T-helper 1 cell treated with Interleukin-12 subunit alpha and Interleukin-12 subunit beta and Interleukin-4 antibody, amounts not matched to agents 30 μg/mL and 1 μg/mL, for 36 hours (primary cell): Measurements from ENCODE around the gene GOLT1B.

Experiments
- H3K27ac Mint-ChIP-seq: one replicate; pipeline ENCODE4 v1.8.0; 2021; ENCODE audit warnings: mild to moderate bottlenecking, mixed read lengths
- H3K27me3 Mint-ChIP-seq: one replicate; pipeline ENCODE4 v1.8.0; 2021; ENCODE audit warnings: low read depth, mixed read lengths
- H3K36me3 Mint-ChIP-seq: one replicate; pipeline ENCODE4 v1.8.0; 2021; ENCODE audit warnings: low read depth, mixed read lengths
- H3K4me1 Mint-ChIP-seq: one replicate; pipeline ENCODE4 v1.8.0; 2021; ENCODE audit warnings: low read depth, mixed read lengths
- H3K4me3 Mint-ChIP-seq: one replicate; pipeline ENCODE4 v1.8.0; 2021; ENCODE audit warnings: mild to moderate bottlenecking, moderate library complexity, mixed read lengths
- H3K9me3 Mint-ChIP-seq: one replicate; pipeline ENCODE4 v1.8.0; 2021; ENCODE audit warnings: mixed read lengths

Gene GOLT1B

DNA sequence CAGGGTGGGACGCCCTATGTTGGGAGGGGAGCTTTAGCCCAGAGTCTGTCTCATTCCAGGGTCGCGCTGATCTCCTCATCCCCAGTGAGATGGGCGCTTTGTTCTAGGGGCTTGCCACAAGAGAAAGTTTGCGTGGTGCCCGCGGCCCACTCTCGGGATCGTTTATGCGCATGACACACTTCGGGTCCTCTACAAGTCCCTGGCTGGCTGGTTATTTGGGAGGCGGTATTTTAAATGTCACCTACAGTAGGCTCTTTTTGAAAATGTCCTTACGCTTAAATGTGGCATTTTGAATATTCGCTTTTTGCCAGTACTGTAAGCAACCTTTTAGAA is 541 bp downstream of the GOLT1B start:
- H3K4me3 Mint-ChIP-seq = no peak overlapping the region
- H3K4me1 Mint-ChIP-seq = peaks cover 41% of the 10 kb centered on the region
- no peak overlapping the region for H3K27ac Mint-ChIP-seq
- H3K27me3 Mint-ChIP-seq = no peaks in the 10 kb centered on the region
- no peaks in the 10 kb centered on the region for H3K9me3 Mint-ChIP-seq
- peaks cover 18% of the 10 kb centered on the region for H3K36me3 Mint-ChIP-seq

DNA sequence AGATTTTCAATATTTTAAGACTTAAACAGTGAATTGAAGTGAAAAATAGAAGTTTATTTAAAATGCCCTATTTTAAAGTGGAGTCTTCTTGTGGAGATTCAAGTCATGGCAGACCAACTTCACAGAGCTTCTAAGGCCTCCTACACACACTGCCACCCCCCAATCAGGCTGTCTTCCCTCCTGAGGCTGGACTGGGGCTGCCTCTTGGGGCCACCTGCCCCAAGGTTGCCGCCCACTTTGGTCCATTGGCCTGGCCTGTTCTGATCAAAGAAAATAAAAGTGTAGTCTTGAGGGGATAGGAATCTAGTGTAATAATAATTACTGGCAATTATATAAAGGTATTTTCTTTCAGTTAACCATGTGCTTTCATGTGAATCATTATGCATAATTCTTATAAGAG is 1.3 kb downstream of the GOLT1B start:
- no peaks in the 10 kb centered on the region for H3K9me3 Mint-ChIP-seq
- no peak overlapping the region for H3K4me3 Mint-ChIP-seq
- H3K36me3 Mint-ChIP-seq = peaks cover 16% of the 10 kb centered on the region
- H3K27me3 Mint-ChIP-seq = no peaks in the 10 kb centered on the region
- H3K4me1 Mint-ChIP-seq = peaks cover 43% of the 10 kb centered on the region
- H3K27ac Mint-ChIP-seq = no peak overlapping the region

DNA sequence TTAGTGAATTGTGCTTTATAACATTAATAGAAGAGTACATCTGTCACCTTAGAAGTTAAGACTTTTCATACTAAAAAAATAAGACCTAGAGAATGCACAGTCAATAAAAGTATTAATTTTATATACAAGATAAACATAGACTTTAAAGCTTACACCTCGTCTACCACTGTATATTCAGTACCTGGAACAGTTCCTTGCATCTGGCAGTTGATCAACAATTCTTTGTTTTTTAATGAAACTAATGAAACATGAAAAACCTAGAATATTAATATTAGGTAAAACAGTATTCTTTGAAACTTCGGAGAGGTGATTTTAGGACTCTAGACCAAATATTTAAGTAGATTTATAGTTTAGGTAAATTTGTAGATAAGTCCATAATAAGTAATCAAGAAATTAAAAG is 4.3 kb downstream of the GOLT1B start:
- Mint-ChIP-seq H3K27ac (no peak overlapping the region), H3K27me3 (no peaks in the 10 kb centered on the region), H3K4me3 (no peak overlapping the region), H3K36me3 (peaks cover 21% of the 10 kb centered on the region), H3K9me3 (no peaks in the 10 kb centered on the region), H3K4me1 (peaks cover 46% of the 10 kb centered on the region)

DNA sequence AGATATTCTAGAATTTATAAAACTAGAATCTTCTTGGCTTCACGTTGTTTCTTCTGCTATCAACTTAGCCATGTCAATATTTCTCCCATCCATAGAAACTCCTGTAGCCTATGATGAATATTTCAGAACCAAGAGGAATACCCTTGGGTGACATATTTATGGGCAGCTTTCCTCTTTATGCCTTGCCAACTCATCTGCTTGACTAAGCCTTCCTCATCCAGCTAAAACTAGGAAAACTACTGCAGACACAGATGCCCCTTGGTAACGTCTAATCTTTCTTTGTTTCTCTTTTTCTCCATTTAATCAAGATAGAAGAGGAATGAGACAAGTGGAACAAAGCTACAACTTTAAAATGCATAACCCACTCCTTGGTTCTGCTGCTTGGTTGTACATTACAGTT is 6.3 kb downstream of the GOLT1B start:
- peaks cover 31% of the 10 kb centered on the region for H3K36me3 Mint-ChIP-seq
- peaks cover 44% of the 10 kb centered on the region for H3K4me1 Mint-ChIP-seq
- H3K27me3 Mint-ChIP-seq = no peaks in the 10 kb centered on the region
- H3K4me3 Mint-ChIP-seq = no peak overlapping the region
- no peak overlapping the region for H3K27ac Mint-ChIP-seq
- no peaks in the 10 kb centered on the region for H3K9me3 Mint-ChIP-seq

DNA sequence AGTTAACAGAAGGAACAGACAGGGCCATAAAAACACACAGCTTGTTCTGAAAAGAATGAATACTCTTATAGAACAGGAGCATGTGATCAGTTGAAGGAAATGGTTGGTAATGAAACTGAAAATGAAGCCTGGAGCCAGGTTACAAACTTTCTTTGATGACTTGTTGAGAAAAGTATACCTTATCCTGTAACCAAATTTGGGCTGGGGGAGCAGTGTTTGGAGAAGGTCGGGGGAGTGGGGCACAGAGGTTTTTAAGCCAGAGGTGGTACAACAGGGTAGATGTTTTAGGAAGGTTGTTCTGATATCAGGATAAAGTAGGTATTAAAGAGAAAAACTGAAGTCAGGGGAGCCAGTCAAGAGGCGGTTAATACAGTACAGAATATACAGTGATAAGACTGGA is 8.2 kb downstream of the GOLT1B start:
- Mint-ChIP-seq H3K4me3 (peak overlapping the region; percentile 79), H3K36me3 (peaks cover 44% of the 10 kb centered on the region)

DNA sequence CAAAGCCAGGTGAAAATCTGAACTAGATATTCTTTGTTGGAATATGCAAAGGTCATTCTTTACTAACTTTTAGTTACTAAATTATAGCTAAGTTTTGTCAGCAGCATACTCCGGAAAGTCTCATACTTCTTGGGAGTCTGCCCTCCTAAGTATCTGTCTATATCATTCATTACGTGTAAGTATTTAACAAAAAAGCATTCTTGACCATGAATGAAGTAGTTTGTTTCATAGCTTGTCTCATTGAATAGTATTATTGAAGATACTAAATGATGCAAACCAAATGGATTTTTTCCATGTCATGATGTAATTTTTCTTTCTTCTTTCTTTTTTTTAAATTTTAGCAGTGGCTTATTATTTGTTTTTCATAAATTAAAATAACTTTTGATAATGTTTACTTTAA is 14.7 kb downstream of the GOLT1B start:
- Mint-ChIP-seq H3K36me3 (peaks cover 33% of the 10 kb centered on the region), H3K27ac (no peak overlapping the region), H3K4me1 (peaks cover 2% of the 10 kb centered on the region), H3K27me3 (no peaks in the 10 kb centered on the region), H3K4me3 (no peak overlapping the region), H3K9me3 (no peaks in the 10 kb centered on the region)

More for the DNA sequence above, 8.2 kb downstream of the GOLT1B start:
- Mint-ChIP-seq H3K27ac (peak overlapping the region; percentile 91), H3K27me3 (no peaks in the 10 kb centered on the region), H3K9me3 (no peaks in the 10 kb centered on the region), H3K4me1 (peaks cover 30% of the 10 kb centered on the region)

DNA sequence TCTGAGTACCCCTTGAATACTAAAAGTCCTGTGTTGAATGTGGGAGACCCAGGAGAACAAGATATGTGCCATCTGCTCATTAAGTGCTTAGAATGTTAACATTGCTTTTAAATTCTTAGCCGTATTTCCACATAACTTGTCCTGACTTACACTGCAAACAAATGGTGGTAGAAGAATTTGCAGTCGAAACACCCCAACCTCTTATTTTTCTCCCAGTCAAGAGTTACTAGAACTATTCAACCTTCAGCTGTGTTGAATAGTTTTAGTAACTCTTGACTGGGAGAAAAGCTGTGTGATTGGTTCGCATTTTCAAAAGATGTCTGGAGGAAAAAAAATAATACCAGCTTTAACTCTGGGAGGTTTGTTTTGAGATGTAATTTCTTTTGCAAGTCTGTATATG is 16.9 kb downstream of the GOLT1B start:
- Mint-ChIP-seq H3K4me1 (no peaks in the 10 kb centered on the region), H3K27me3 (no peaks in the 10 kb centered on the region), H3K4me3 (no peak overlapping the region), H3K36me3 (peaks cover 22% of the 10 kb centered on the region), H3K9me3 (no peaks in the 10 kb centered on the region), H3K27ac (no peak overlapping the region)

DNA sequence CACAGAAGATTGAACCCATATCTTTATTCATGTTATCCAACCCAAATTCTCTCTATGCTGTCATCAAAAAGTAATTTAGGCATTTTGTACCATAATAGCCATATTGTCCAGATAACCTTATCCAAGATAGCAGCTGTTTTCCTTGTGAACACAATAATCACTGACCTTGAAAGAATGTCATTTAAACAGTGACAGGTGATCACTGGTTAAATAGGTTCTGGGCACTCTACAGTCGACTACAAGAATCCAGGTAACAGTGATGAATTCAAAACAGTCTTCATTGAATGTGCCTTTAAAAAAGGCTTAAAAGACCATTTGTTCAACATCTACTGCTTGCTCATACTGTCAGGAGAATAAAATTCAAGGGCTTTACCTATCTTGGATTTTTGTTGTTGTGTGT is 20.0 kb downstream of the GOLT1B start:
- Mint-ChIP-seq H3K27ac (no peak overlapping the region), H3K27me3 (peaks cover 10% of the 10 kb centered on the region), H3K9me3 (no peaks in the 10 kb centered on the region), H3K4me3 (no peak overlapping the region), H3K36me3 (peaks cover 4% of the 10 kb centered on the region), H3K4me1 (no peaks in the 10 kb centered on the region)

DNA sequence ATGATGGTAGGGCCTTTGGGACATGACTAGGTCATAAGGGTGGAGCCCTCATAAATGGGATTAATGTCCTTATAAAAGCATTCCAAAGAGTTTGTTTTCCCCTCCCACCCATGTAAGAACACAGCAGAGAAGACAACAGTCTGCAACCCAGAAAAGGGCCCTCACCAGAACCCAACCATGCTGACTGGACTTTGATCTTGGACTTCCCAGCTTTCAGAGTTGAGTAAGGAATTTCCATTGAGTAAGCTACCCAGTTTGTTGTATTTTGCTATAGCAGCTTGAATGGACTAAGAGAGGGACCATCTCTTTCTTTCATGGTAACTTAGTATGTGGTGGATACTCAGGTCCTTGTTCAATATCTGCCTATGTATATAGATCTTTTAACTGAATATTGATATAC is 21.6 kb downstream of the GOLT1B start:
- Mint-ChIP-seq H3K27ac (no peak overlapping the region), H3K9me3 (no peaks in the 10 kb centered on the region), H3K27me3 (peaks cover 16% of the 10 kb centered on the region), H3K36me3 (peaks cover 1% of the 10 kb centered on the region), H3K4me1 (peaks cover 3% of the 10 kb centered on the region), H3K4me3 (no peak overlapping the region)

DNA sequence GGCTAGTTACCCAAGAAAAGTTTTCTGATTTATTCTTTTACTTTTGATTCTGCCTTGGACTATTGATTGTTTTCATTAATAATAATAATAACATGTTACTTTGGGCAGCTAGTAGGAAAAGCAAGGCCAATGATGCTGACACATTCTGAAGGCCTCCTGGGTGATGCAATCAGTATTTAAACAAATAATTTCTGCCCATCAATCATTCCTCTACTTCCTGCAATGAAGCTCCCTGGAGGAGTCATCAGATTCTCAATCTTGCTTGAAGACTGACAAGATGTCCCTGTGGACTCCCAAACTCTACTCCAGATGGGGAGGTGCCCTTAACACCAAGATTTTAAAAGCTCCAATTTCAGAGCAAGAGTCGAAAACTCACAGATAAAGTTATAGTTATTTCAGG is 24.5 kb downstream of the GOLT1B start, which contains the start of gene SPX:
SPX (plus strand) TSS at position 244 of the 400 bp plus-strand sequence. CDS start 177 bp downstream, outside the sequence.
- no peaks in the 10 kb centered on the region for H3K9me3 Mint-ChIP-seq
- peak within 1 kb of the TSS; percentile 75 for H3K4me3 Mint-ChIP-seq
- H3K4me1 Mint-ChIP-seq = peaks cover 8% of the 10 kb centered on the region
- H3K36me3 Mint-ChIP-seq = peaks cover 1% of the 10 kb centered on the region
- H3K27me3 Mint-ChIP-seq = peaks cover 38% of the 10 kb centered on the region
- H3K27ac Mint-ChIP-seq = no peak within 1 kb of the TSS

DNA sequence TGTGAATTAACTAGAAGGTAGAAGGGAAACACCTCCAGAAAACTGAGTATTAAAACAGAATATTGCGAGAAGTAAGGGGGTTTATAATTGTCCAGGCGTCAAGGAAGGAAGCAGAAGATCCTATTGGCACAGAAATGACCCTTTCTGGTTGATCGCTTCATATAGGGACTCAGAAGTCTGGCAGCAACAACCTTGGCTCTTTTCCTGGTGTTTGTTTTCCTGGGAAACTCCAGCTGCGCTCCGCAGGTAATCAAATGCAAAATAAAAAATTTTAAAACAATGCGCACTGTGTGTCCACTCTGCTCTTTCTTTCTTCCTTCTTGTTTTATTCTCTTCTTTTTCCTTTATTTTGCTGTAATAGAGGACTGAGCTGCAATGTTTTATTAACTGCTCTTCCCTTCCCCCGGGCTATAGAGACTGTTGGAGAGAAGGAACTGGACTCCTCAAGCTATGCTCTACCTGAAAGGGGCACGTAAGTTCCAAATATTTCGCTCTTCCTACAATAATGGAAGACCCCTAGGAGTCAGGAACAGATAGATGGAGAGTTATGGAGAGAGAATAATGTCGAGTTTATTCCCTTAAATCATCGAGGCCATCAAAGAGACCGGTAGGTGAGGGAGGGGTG is 25.2 kb downstream of the GOLT1B start:
- H3K9me3 Mint-ChIP-seq = no peaks in the 10 kb centered on the region
- peak overlapping the region; percentile 75 for H3K4me3 Mint-ChIP-seq
- no peak overlapping the region for H3K27ac Mint-ChIP-seq
- peaks cover 44% of the 10 kb centered on the region for H3K27me3 Mint-ChIP-seq
- H3K4me1 Mint-ChIP-seq = peaks cover 8% of the 10 kb centered on the region
- H3K36me3 Mint-ChIP-seq = peaks cover 1% of the 10 kb centered on the region

DNA sequence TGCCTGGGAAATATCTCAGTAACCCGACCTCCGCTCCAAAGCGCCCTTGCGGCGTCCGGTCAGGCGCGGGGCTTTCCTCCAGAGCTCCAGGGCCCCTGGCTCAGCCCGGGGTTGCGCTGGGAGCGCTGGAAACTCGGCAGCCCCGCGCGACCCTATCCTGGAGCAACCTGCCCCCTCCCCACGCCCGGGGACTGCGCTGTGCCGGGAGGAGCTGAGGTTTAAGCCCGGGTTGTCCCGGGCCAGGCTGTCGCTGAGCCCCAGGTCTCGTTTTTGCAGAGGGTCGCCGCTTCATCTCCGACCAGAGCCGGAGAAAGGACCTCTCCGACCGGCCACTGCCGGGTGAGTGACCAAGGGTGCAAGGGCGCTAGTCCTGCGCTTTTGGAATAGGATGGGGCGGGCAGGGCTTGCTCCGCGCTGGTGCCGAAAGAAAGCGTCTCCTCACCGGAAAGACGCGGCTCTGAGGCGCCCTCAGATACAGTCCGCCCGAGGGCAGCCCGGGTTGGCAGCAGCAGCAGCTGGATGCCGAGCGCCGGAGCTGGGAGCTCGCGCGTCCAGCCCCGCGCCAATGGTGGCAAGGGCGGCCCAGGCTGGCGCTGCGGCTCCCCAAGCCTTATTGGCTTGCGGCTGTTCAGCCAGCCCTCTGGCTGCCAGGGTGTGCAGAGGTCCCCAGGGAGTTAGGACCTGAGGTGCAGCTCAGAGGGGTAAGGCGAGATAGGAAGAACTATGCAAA is 26.0 kb downstream of the GOLT1B start:
- Mint-ChIP-seq H3K4me3 (peak overlapping the region; percentile 66), H3K4me1 (peaks cover 8% of the 10 kb centered on the region), H3K36me3 (peaks cover 1% of the 10 kb centered on the region), H3K9me3 (no peaks in the 10 kb centered on the region), H3K27ac (no peak overlapping the region), H3K27me3 (peaks cover 44% of the 10 kb centered on the region)

DNA sequence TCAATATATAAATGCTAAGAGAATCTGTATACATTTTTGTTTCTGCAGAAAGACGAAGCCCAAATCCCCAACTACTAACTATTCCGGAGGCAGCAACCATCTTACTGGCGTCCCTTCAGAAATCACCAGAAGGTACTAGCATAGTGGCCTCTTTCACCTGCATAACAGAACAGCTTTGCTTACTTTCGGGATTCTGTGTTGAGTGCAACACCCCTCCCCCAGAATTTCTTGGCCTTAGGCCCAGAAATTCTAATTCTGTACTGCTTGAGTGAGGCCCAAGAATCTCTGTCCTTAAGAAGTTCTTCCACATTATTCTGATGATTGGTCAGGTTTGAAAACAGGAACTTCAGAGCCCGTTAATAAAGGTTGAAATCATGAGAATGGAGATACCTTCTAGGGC is 27.4 kb downstream of the GOLT1B start:
- peaks cover 1% of the 10 kb centered on the region for H3K36me3 Mint-ChIP-seq
- H3K9me3 Mint-ChIP-seq = no peaks in the 10 kb centered on the region
- no peak overlapping the region for H3K27ac Mint-ChIP-seq
- peak overlapping the region; percentile 67 for H3K4me3 Mint-ChIP-seq
- peaks cover 8% of the 10 kb centered on the region for H3K4me1 Mint-ChIP-seq
- peaks cover 44% of the 10 kb centered on the region for H3K27me3 Mint-ChIP-seq

DNA sequence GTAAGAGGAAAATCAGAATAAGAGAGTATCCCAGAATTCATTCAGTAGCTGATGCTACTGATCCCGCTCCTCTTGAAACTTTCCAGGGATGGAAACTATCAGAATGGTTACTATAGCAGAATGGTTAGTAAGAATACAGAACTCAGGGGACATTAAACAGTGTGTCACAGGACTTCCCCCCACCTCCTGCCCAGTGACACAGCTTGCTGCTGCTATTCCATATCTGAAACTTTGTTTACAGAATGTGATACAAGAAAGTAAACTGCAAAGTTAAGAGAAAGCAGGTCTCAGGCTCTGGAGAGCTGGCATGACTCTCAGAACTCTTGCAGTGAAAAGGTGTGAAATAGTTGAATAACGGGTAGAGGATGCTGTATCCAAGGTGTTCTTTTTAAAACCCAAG is 27.9 kb downstream of the GOLT1B start:
- Mint-ChIP-seq H3K27ac (no peak overlapping the region), H3K27me3 (peaks cover 44% of the 10 kb centered on the region), H3K4me1 (peaks cover 8% of the 10 kb centered on the region), H3K9me3 (no peaks in the 10 kb centered on the region), H3K36me3 (peaks cover 1% of the 10 kb centered on the region), H3K4me3 (no peak overlapping the region)

DNA sequence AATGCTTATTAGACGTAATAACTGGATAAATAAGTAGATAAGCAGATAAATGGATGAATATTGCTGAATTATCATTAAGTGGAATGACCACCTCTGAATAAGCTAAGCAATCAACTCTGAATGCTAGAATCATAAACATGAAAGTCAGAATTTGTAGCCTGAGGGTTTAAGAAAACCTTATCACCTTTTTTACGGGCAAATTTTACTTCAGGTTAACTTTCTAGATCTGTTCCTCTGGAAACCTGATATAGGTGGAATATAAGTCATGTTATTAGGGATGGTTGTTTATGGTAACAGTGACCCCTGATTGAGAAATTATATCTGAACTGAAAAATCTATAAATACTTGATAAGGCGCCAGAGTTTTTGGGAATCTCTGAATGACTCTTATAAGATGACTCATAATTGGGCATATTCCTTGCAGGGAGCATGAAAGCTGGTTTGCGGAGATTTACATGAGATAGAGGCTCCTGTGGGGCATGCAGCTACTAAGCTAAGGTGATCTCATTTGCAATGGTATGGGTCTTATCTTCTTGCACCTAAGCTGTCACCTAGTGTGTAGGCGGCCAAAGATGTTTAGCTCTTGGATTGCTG is 36.6 kb downstream of the GOLT1B start:
- Mint-ChIP-seq H3K27ac (no peak overlapping the region), H3K4me1 (no peaks in the 10 kb centered on the region), H3K27me3 (no peaks in the 10 kb centered on the region), H3K4me3 (no peak overlapping the region), H3K9me3 (no peaks in the 10 kb centered on the region), H3K36me3 (no peaks in the 10 kb centered on the region)
